ENCODE results near the gene TTF2. TPM values are rescaled to one million over a fixed set of nuclear protein-coding genes. Genes with fewer than 3 reads are reported as not detected.
A peak's percentile ranks its signal among the peaks of the same experiment; 100 is the strongest.
"Not testable (repeated sequence)": the region's sequence is repeated elsewhere in the genome, so short reads cannot be mapped to it uniquely, and the experiment has no call there.

Gene TTF2
- total RNA-seq, 1 experiment from 2014 or later, result 31.9 TPM

- intact Hi-C loops (cut with micrococcal nuclease; ENCODE audit: unreplicated experiment), result no loop called here
- Mint-ChIP-seq H3K4me1 (ENCODE audit: low read depth, unreplicated experiment) (peaks cover 10% of the 10 kb centered on the region), H3K27me3 (ENCODE audit: insufficient read depth, unreplicated experiment) (no peaks in the 10 kb centered on the region), H3K27ac (ENCODE audit: unreplicated experiment) (no peak overlapping the region), H3K9me3 (ENCODE audit: unreplicated experiment) (peaks cover 6% of the 10 kb centered on the region), H3K4me3 (ENCODE audit: unreplicated experiment) (no peak overlapping the region), H3K36me3 (ENCODE audit: insufficient read depth, unreplicated experiment) (no peaks in the 10 kb centered on the region)
- Histone ChIP-seq H3K27me3 (replicated peaks; ENCODE audit: control insufficient read depth, insufficient read depth, low read length) (no peaks in the 10 kb centered on the region), H3K4me3 (ENCODE audit: low read depth, low read length) (no peak overlapping the region), H3K36me3 (ENCODE audit: control insufficient read depth, insufficient read depth, low read length) (no peaks in the 10 kb centered on the region), H3K4me1 (no peaks in the 10 kb centered on the region), H3K9me3 (no peaks in the 10 kb centered on the region)
- no TSS peak for BruUV-seq (replicated peaks)
- ChIA-PET POLR2A (no interaction called here), CTCF (no interaction called here)
- no peak for TF ChIP-seq CTCF (IDR thresholded peaks at IDR 0.05; ENCODE audit: insufficient read depth in 1 of 2, low read depth in 1 of 2, low read length in 1 of 2, severe bottlenecking in 1 of 2, unreplicated experiment in 1 of 2)
- DNase-seq, result no peak
Measured at GRCh38 chr1:117150316-117150715, 90.2 kb downstream of the TTF2 start.

GRCh38 chr1:117151305-117151704, 91.2 kb downstream of the TTF2 start:
- H3K36me3 ChIP-seq (ENCODE audit: control insufficient read depth, insufficient read depth, low read length); H3K4me3 Mint-ChIP-seq (ENCODE audit: unreplicated experiment); H3K27me3 Mint-ChIP-seq (ENCODE audit: insufficient read depth, unreplicated experiment); H3K27me3 ChIP-seq (replicated peaks; ENCODE audit: control insufficient read depth, insufficient read depth, low read length); intact Hi-C loops (cut with micrococcal nuclease; ENCODE audit: unreplicated experiment); H3K4me1 ChIP-seq; H3K4me1 Mint-ChIP-seq (ENCODE audit: low read depth, unreplicated experiment); H3K36me3 Mint-ChIP-seq (ENCODE audit: insufficient read depth, unreplicated experiment); BruUV-seq (replicated peaks); H3K27ac Mint-ChIP-seq (ENCODE audit: unreplicated experiment); POLR2A ChIA-PET; H3K9me3 ChIP-seq; CTCF ChIA-PET; H3K9me3 Mint-ChIP-seq (ENCODE audit: unreplicated experiment); H3K4me3 ChIP-seq (ENCODE audit: low read depth, low read length); DNase-seq: not testable (repeated sequence)

Small RNA genes within 50 kb of the gene (microRNA-seq; reads per million reads assigned to microRNA genes)
- gene MIR942, result 30.8 reads per million, percentile 61 among the genes with 10 or more reads in this experiment

Other genes with a start within 250 kb of the TTF2 start
- 12.9 and 16.2 TPM in 2 replicates for gene PTGFRN, start 150.4 kb upstream of the TTF2 start, total RNA-seq (2022)
- gene CD101, start 58.6 kb upstream of the TTF2 start, total RNA-seq (2022), result 0.16 and 0.86 TPM in 2 replicates
- gene TRIM45, start 61.4 kb downstream of the TTF2 start, total RNA-seq (2022), result 4.0 and 5.1 TPM in 2 replicates
- gene VTCN1, start 150.6 kb downstream of the TTF2 start, total RNA-seq (2022), result 0.52 and 1.3 TPM in 2 replicates

Data from Caco-2 (cell line).